ENCODE measurements around the gene LMAN2L. TPM values are rescaled to one million over a fixed set of nuclear protein-coding genes. Genes with fewer than 3 reads are reported as not detected.

The LMAN2L gene
- total and polyA plus RNA-seq, 8 donors = 1.4 to 17.1 (median 6.0) TPM

DNA sequence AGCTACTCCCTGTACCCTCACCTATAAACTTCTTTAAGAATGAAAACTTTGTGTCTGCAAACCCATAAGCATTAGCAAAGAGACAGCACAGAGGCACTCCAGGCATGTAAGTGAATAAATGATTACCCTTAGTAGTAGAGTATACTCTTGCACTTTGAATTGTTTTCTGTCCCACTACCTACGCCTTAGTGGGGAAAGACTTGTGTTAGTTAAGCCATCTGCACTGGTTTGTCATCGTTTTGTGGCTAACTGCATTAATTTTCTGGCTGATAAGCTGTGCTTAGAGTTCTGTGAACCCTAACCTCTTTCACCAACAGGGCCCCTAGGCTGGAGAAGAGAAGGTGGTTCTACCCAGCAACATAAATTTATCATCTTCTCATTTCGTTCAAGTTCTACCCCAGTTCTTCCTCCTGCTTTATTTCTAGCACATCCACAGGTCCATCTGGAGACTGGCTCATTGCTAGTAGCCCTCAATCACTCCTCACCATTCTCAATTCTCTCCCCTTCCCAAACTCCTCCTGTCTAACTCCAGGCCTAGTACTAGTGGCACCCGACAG is 710 bp downstream of the LMAN2L start:
- intact Hi-C loops (cut with DNase I; ENCODE audit: low total_unique reads) = no loop called here
- TF ChIP-seq POLR2AphosphoS5 (IDR thresholded peaks at IDR 0.05) = no peak
- no peak for TF ChIP-seq EP300 (IDR thresholded peaks at IDR 0.05)
- TF ChIP-seq CTCF (IDR thresholded peaks at IDR 0.05) = no peak
- TF ChIP-seq POLR2A (IDR thresholded peaks at IDR 0.05) = no peak
- Histone ChIP-seq H3K4me1 (peaks cover 8 to 60% (median 38%) of the 10 kb centered on the region in 4 donors), H3K27me3 (no peaks in the 10 kb centered on the region), H3K27ac (peak overlapping the region; percentile 63 to 86 (median 77)), H3K36me3 (peaks cover 4 to 35% (median 19%) of the 10 kb centered on the region in 4 donors), H3K9me3 (no peaks in the 10 kb centered on the region), H3K4me3 (peak overlapping the region; percentile 63 to 98 (median 90))
- no peak for DNase-seq
- 6 to 12% (median 9%) methylated on average over 4 of the region's 4 CpGs for WGBS, 5 donors

- no peaks in the 10 kb centered on the region for H3K9me3 ChIP-seq
- H3K27me3 ChIP-seq = no peaks in the 10 kb centered on the region
- 25 to 44% (median 38%) methylated on average over 2 of the region's 2 CpGs for WGBS, 5 donors
- H3K4me1 ChIP-seq = peaks cover 8 to 60% (median 38%) of the 10 kb centered on the region in 4 donors
- TF ChIP-seq CTCF (IDR thresholded peaks at IDR 0.05) (no peak), POLR2AphosphoS5 (IDR thresholded peaks at IDR 0.05) (no peak), POLR2A (IDR thresholded peaks at IDR 0.05) (no peak), EP300 (IDR thresholded peaks at IDR 0.05) (no peak)
- H3K4me3 ChIP-seq = no peak overlapping the region
- H3K27ac ChIP-seq = no peak overlapping the region
- intact Hi-C loops (cut with DNase I; ENCODE audit: low total_unique reads) = no loop called here
- no peak for DNase-seq
- peaks cover 17 to 48% (median 33%) of the 10 kb centered on the region in 4 donors for H3K36me3 ChIP-seq
These were observed 2.0 kb downstream of the LMAN2L start for GRCh38 chr2:96737831-96738230.

- intact Hi-C loops (cut with DNase I; ENCODE audit: low total_unique reads) = no loop called here
- Histone ChIP-seq H3K27ac (no peak overlapping the region), H3K4me3 (no peak overlapping the region)
These were observed 2.6 kb downstream of the LMAN2L start for GRCh38 chr2:96737251-96737650.

More at GRCh38 chr2:96737251-96737650, 2.6 kb downstream of the LMAN2L start:
- no peak for DNase-seq
- Histone ChIP-seq H3K4me1 (peaks cover 8 to 60% (median 38%) of the 10 kb centered on the region in 4 donors), H3K9me3 (no peaks in the 10 kb centered on the region), H3K27me3 (no peaks in the 10 kb centered on the region), H3K36me3 (peaks cover 20 to 54% (median 38%) of the 10 kb centered on the region in 4 donors)
- TF ChIP-seq POLR2AphosphoS5 (IDR thresholded peaks at IDR 0.05) = no peak
- no peak for TF ChIP-seq EP300 (IDR thresholded peaks at IDR 0.05)
- no peak for TF ChIP-seq CTCF (IDR thresholded peaks at IDR 0.05)
- no peak for TF ChIP-seq POLR2A (IDR thresholded peaks at IDR 0.05)
- WGBS, 5 donors = 67 to 82% (median 78%) methylated on average over 2 of the region's 2 CpGs
